HT-29 (cell line): ENCODE data around the gene PREX1. TPM values are rescaled to one million over a fixed set of nuclear protein-coding genes. Genes with fewer than 3 reads are reported as not detected.

Source experiments
- DNase-seq: peaks from one replicate; pipeline ENCODE4 v3.0.0-alpha.2; 2015; ENCODE audit warnings: low spot score
- total RNA-seq: library from RNA; depleted of rRNA; stranded (reverse); fragments of >200 nt; shearing (Covaris generic); gene quantifications from 2 replicates; pipeline ENCODE4 v1.2.3, GENCODE V29; 2014

The PREX1 gene
- total RNA-seq, 1 experiment from 2014 or later, result 0.31 TPM

DNA sequence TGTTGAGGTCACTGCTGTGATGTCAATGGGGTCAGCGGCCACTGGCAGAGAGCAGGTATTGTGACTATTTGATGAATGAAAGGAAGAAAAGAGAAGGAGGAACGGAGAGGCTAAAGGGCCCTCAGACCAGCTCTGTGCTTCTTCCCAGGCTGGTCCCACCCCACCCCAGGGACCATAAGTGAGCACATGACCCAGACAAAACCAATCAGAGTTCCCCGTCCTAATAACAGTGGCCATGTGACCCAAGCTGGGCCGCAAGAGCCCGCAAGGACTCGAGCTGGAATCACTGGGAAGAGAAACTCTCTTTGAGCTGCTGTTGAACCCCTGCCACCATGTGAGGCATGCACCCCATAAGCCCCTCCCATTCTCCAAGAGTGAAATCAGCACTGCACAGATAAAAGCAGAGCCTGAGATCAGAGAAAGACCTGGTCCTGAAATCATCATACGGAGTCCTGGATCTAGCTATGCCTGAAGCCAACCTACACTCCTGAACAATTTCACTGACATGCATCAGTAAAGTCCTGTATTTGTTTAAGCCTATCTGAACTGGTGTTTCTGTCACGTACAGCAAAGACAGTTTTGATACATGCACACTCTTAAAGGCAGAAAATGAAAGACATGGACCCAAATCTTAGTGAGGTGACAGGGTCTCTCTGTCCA, 90.2 kb downstream of the PREX1 start:
- DNase-seq, result no peak

DNA sequence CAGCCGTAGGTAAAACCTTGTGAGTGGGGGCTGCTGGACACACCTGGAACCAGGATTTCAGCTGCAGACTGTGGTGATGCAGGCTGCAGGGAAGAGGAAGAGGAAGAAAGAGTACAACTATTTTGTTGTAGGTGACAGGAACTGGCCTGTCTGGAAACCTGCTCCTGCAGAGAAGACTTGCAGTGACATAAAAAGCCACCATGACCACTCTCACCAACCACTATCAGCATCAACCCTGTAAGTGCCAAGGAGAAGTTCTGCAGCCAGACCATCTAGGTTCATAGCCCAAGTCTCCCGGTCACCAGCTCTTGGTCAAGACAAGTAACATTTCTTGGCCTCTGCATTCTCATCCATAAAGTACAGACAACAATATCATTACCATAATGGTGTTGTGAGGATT, 91.2 kb downstream of the PREX1 start:
- DNase-seq, result no peak

DNA sequence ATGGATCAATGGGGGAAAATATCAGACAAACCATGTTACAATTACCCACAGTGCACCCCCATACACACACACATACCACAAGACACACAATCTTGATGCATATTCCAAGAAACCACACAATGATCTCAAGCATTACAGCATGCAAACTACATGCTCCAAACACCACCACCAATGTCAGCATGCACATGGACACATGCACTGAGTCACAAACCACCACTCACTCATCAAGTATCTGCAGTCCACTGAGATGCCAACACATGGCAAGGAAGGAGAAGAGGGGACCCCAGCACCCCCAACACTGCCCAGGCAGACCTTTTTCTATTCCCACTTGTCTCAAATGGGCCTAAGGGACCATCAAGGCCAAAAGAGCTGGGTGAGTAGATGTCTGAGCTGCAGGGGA, 91.6 kb downstream of the PREX1 start:
- DNase-seq, result no peak

DNA sequence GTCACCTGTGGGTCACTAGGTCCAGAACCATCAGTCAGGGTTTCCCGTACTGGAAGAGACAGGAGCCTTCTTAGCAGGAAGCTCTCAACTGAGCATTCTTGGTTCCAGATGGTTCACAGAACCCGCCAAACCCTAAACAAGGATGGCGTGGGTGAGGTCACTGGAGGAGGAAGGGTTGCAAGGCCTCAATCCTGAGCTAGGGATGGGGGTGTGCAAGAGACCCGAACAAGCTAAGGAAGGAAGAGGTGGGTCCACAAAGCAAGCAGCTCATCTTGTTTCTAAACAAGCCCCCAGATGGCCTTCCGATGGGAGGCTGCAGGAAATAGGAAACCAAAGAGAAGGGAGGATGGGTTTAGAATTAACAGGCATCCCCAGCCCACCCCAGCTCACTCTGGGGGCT, 92.7 kb downstream of the PREX1 start:
- DNase-seq, result no peak

DNA sequence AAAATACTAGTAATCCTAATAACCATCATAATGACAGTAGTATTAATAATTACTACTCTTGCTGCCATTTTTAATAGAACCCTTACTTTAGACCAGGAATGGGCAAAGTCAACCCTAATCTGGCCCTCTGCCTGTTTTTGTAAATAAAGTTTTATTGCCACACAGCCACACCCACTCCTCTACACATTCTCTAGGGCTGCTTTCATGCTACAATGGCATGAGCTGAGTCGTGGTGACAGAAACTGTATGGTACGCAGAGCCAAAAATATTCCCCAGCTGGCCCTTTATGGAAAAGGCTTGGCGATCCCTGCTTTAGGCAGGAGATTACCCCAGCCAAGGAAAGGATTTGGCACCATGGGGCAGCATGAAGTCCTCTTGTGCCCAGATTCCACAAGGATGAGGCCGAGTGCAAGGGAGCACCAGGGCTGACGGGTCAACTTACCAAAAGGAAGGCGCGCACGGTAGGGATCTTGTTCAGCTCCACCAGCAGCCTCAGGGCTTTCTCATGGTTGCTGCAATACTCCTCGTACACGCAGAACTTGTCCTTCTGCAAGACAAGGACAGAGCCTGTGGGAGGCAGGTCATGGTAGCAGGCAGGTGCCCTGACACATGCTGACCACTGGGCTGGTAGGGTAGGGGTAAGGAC, 93.6 kb downstream of the PREX1 start:
- no peak for DNase-seq

DNA sequence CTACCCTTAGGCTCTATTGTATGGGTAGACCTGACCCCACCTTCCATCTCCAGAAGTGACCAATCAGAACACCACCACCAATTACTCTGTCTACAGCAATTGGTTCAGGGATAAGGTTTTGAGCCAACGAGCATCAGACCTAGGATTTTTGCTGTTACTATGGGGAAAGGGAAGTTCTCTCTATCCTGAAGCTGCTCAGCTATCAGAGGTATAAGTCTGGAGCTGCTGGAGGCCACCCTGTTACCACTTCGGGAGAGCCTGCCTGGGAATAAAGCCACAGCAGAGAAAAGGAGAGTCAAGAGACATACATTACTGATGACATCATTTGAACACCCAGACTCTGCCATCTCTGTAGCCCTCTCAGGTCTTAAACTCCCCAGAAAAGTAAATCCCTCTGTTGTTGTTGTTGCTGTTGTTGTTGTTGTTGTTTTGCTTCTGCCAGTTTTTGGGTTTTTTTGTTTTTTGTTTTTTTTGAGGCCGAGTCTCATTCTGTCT, 94.5 kb downstream of the PREX1 start:
- no peak for DNase-seq

DNA sequence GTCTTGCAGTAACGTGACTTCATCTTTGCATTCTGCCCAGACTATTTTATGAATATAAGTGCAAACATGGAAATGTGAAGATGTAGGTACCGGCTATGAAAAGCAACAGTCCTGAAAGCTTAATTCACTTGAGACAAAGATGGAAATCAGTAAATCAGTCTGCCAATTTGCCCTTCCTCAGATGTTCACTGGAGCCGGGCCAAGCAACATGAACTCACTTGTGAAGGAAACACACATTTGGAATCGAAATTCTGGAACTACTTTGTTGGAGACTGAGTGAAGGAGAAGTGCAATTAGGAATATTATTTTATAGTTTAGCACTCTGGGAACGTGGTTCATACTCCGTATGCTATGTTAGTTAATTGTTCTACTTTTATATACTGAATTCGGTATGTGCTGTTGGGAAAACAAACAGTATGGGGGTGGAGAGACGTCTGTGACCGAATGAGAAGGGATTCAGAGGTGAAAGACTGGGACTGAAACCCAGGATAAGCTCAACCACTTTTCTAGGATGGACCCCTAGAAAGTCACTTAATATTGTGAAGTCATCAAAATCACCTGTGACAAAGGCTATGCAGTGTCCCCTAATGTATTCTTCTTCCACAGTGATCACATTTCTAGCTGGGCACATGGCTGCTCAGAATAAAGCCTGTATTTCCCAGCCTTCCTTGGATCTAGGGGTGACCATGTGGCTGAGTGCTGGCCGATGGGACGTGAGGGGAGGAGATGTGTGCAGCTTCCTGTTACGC, 95.5 kb downstream of the PREX1 start:
- DNase-seq, result no peak

DNA sequence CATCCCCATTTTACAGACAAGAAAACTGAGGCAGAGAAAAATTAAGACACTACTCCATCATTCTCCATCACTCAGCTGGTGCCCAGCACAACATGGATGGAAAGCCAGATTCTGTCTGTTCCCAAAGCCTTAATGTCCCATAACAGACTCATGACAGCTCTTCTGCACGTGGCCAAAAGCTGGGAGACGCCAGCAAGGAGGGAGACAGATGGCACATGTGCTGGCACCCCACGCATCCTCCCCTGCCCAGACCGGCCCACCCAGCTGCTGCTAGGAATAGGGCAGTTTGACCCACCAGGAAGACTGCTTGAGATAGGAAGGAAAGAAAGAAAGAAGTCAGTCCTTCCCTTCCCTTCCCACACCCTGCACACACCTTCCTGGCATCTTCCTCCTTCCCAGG, 96.3 kb downstream of the PREX1 start:
- DNase-seq, result no peak

DNA sequence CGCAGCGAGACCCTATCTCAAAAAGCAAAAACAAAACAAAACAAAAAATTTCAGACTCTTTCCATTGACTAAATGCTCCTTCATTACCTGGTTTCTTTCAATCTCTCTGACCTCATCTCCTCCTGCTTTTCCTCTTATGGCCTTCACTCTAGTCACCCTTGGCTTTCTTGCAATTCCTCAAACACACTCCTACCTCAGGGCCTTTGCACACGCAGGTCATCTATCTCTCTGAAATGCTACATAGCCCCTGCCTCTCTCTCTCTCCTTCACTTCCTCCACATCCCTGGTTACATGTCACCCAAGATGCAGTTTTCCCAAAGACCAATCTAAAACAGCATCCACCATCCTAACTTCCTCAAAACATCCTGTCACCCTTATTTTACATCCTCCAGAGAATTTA, 96.8 kb downstream of the PREX1 start:
- DNase-seq, result no peak

DNA sequence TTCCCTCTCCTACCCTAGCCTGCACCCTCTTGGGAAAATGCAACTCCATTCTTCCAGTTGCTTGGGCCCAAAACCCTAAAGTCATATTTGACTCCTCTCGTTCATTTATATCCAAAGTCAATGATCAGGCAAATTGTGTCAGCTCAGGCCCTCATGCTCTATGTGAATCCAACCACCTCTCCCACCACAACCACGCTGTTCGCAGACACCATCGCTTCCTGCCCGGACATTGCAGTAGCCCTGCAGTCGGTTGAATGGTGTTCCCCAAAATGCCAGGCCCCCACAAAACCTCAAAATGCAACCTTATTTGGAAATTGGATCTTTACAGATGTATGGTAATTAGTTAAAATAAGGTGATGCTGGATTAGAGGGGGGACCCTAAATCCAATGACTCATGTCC, 98.3 kb downstream of the PREX1 start:
- DNase-seq, result no peak

DNA sequence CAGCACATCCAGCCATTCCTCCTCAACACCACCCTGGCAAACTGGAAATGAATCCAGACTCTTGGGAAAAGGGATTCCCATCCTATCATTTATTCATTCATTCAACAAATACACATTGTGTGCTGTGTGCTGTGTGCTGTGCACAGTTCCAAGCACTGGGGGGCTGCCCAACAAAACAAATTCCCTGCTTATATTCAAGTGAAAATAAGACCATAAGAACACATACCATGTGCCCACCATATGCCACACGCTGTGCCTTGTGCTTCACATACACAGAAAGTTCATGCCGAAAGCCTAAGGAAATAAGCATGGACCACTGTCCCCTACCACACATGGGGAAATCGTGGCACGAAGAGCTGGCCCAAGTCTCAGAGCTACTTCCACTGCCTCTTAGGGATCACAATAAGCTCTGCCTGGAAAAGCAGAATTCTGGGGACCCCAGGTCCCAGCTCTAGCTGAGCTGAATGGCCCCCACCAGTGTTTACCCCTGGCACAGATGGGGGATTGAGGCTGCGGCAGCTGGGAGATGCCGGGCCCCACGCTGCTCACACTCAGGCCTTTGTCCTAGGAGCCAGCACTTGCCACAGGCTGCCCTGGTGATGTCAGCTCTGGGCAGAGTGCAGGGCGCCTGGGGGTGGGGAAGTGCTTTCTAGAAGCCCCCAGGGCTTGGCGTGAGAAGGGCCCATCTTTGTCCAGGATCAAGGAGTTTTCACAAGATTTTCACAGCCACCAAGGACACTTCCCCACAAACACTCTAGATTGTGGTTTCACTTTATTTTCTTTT, 99.6 kb downstream of the PREX1 start:
- DNase-seq, result no peak

DNA sequence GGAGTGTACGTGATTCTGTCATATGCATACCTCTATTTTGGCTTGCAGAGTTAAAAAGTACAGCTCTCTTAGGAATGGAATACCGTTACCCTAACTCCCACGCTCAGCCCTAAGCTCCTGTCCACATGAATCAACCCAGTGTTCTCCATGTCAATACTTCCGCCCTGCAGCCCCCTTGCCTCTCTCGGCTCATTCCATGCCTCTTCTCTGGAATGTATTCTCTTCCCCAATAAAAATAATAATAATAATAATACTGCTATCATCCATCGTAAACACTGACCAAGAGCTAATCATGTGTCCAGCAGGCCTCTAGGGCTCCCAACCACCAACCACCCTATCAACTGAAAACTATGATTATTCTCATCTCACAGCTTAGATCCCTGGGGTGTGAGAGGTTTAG, 100.6 kb downstream of the PREX1 start:
- no peak for DNase-seq

DNA sequence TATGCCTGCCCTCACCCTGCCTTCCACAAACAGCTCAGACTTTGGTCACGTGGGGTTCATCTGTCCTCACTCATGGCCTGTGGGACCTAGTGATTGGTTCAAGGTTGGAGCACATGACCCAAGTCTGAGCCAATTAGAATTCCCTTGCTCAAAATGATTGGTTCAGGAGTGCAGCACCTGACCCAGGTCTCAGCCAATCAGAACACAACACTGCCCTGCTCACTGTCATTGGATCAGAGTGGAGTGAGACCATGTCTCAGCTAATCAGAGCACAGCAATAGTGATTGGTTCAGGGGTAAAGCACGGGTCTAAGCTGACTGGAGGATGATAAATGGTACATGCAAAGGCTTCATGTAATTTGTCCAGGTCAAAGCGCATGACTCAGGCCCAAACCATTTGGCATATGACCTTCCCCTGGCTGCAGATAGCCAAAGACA, 102.2 kb downstream of the PREX1 start:
- no peak for DNase-seq

DNA sequence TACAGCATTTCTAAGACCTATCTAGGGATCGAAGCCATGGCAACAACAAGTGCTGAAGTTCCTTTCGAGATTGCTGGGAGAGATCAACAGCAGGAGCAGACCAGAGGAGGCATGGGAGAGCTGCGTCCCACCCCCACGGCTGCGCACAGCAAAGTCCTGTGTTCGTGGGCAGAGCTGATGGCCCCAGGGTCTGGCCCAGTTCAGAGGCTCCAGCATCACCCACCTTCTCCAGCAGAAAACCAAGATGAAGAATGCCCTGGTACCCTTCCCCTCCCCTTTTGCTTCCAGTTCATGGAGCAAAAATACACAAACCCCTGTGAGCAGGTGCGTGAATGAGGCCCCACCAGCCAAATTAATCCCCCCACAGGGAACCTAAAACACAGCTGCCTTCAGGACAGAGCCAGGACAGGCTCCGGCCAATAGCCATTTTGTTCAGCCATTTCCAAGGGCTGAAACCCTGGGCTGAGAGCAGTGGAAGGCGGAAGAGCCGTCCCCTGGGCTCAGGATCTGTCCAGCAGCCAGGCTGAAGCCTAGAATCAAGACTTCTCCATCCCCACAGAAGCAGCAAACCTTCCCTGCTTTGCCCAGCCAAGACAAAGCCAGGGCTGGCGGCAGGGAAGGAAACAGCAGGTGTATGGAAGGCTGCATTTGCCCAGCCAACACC, 102.8 kb downstream of the PREX1 start:
- no peak for DNase-seq

DNA sequence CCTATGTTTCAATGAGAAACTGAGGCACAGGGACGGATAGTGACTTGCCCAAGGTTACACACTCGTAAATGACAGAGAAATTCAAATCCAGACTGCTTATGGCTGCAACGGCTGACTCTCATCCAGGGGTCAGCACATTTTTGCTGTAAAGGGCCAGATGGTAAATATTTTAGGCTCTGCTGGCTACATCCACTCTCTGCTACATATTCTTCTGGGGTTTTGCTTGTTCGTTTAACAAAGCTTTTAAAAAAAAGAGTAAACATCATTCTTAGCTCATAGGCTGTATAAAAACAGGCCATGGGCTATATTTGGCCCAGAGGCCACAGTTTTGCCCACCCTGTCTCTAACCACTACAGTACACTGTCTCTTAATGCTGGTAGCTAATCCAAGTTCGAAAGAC, 103.4 kb downstream of the PREX1 start:
- no peak for DNase-seq

DNA sequence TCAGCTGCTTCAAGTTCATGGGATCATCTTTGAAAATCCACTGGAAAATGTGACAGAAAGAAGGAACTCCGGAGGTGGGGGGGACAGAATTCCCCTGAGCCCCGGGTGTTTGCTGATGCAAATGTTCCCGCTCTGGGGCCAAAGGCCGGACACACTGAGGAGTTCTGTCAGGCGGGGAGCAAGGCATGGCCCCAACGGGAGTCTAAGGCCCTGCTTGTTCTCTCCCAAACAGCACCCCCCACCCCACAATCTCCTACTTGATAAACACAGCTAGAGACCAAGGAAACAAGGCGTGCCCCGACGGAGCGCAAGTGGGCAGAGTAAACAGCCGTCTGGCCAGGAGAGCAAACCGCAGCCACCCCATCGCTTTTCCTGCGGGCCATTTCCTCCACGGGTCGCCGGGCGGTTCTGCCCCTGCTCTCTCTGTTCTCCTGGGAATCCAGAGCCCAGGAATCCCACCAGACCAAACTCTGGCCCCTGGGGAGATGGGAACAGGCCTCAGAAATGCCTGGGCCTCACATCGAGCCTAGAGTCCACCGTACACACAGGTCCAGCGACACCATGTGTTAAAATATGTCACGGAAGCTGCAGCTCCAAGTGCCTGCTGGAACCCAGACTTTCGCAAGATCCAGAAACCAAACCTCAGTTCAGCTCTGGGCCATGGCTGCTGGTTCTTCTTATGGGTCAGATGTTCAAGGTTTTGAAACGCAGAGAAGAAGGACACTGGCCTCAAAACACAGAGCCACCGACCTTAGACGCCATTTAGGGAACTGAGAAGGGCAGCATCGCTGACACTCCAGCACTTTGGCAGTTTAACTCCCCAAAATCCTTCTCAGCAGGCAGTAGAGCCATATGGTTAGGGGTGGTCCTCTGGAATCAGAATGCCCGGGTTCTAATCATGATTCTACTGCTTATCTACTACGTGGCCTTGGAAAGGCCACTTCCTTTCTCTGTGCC, 104.2 kb downstream of the PREX1 start:
- no peak for DNase-seq

DNA sequence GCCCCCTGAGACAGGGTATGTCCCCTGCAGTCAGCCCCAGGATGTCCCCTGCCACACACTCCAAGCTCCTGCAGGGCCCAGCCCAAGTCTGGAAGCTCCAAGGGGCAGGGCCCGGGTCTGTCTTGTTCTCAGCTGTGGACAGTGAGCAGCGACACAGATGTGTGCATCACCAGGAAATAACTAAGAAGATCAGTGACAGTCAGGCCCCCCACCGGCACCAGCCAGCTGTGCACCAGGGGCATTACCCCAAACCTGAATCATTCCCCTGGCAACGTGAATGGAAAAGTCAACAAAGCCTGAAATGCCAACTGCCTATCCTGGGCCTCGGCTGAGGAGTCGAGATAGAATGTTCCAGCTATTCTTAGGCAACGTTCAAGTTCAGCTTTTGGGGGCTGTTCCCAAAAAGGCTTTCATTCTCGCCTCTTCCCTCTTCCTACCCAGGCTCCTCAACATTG, 105.0 kb downstream of the PREX1 start:
- DNase-seq, result no peak

DNA sequence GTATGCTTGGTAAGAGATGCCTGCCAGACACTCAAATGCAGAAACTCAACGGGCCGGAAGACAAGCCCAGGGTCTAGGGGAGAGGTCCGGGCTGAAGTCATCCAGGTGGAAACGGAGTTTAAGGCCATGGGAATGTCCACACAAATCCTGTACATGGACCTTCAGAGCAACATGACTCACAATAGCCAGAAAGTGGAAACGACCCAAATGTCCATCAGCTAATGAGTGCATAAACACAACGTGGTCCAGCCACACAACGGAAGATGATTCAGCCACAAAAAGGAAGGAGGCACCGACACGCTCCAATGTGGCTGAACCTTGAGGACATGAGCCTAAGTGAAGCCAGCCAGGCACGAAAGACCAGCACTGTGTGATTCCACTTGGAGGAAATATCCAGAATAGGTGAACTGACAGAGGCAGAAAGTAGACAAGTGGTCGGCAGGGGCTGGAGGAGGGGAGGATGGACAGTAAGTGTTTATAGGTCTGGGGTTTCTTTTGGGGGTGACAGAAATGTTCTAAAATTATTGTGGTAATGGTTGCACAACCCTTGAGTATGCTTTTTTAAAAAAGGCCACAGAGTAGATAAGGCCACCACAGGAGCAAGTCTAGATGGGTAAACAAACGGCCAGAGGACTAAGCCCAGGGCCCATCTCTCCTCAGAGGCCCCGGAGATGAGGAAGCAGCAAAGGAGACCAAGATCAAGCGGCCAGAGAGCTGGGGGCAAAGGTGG, 105.6 kb downstream of the PREX1 start:
- no peak for DNase-seq

DNA sequence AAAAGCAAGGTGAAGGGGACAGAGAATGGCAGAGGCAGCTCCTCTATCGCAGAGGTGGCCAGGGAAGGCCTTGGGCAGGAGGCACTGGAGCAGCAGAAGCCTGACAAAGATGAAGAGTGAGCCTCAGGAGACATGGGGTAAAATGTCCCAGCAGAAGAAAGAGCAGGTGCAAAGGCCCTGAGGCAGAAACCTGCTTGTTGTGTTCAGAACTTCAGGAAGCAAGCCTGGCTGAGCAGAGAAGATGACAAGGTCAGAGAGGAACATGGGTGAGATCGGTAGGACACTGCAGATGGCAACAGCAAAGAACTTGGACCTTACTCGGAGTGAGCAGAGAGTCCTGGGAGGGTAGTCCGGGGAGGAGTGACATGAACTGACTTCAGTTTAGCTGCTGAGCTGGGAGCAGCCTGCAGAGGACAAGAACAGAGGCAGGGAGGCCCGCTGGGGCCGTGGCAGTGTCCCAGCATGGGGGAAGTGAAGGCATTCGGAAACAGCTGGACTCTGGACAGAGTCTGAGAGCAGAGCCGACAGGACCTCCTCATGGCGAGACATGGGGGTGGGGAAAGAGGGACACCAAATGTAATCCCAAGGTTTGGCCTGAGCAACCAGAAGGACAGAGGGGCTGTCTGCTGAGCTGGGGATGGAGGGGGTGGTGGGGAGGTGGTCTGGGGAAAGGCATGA, 106.3 kb downstream of the PREX1 start:
- DNase-seq, result no peak
